HepG2 (cell line): ENCODE data around the gene MBD5. TPM values are rescaled to one million over a fixed set of nuclear protein-coding genes. Genes with fewer than 3 reads are reported as not detected.

ENCODE experiments used
- ATAC-seq: fragments of 200-7000 bp; cut with Tn5 transposase; 3 replicates; pipeline ENCODE4 v1.9.1; 2020; ENCODE audit warnings: mild to moderate bottlenecking, moderate library complexity
- BruUV-seq: library from RNA; stranded (reverse); fragments of 400-500 nt; replicated peaks from 2 replicates; lab custom pipeline; 2021; lab: Mats Ljungman, UMichigan
- CTCF ChIA-PET: fragments of 300-600 bp; formaldehyde crosslinking; extraction: SDS; loops from one replicate; lab custom pipeline; 2021; ENCODE audit warnings: low total read pairs, inconsistent platforms, low intra/inter-chr PET ratio; lab: Yijun Ruan, JAX
- POLR2A ChIA-PET: fragments of 350-600 bp; sonication (Branson Sonifier 250); formaldehyde crosslinking; loops from one replicate; lab custom pipeline; 2020; ENCODE audit warnings: antibody characterized with exemption, inconsistent platforms; lab: Yijun Ruan, JAX
- DNase-seq: peaks from one replicate; pipeline ENCODE4 v3.0.0-alpha.2; 2015; ENCODE audit warnings: low spot score
- FAIRE-seq: peaks from 3 replicates; lab custom pipeline; 2011; peaks lifted over from hg19 to GRCh38; lab: Jason Lieb, UNC
- H2AFZ ChIP-seq: one replicate; pipeline ENCODE4 v1.6.1; 2011; ENCODE audit warnings: low read length, inconsistent platforms
- H3K27ac ChIP-seq: fragments of 300-600 bp; 3 replicates; pipeline ENCODE4 v1.8.0; 2011; ENCODE audit warnings: mixed run types, mild to moderate bottlenecking, mixed read lengths, low read length, inconsistent platforms; ENCODE audit not compliant: insufficient read depth; ENCODE audit errors: extremely low read length
- H3K27me3 ChIP-seq, 2 experiments: fragments of 200-600 bp in 1 of 2; 2 replicates in 1 of 2; 3 replicates in 1 of 2; pipeline versions ENCODE4 v1.6.0 to v1.8.0; 2011; ENCODE audit warnings: low read length in 2 of 2, mild to moderate bottlenecking in 2 of 2, moderate library complexity in 2 of 2, inconsistent platforms in 1 of 2; ENCODE audit not compliant: insufficient read depth in 2 of 2, control insufficient read depth in 1 of 2
- H3K36me3 ChIP-seq, 2 experiments: fragments of 200-600 bp in 1 of 2; replicated peaks in 1 of 2; 2 replicates in 1 of 2; 3 replicates in 1 of 2; pipeline versions ENCODE4 v1.5.1 to v1.8.0; 2011; ENCODE audit warnings: low read length in 2 of 2, inconsistent platforms in 1 of 2; ENCODE audit not compliant: insufficient read depth in 2 of 2, control insufficient read depth in 1 of 2
- H3K4me1 ChIP-seq: 2 replicates; pipeline ENCODE4 v1.5.1; 2012; ENCODE audit warnings: low read length, inconsistent platforms; ENCODE audit not compliant: insufficient read depth
- H3K4me2 ChIP-seq: 2 replicates; pipeline ENCODE4 v1.6.0; 2011; ENCODE audit warnings: low read depth, low read length, inconsistent platforms
- H3K4me3 ChIP-seq, 3 experiments: fragments of 200-600 bp in 1 of 3; sonication (generic), shearing (Covaris generic) in 1 of 3; replicated peaks in 1 of 3; 2 replicates each; pipeline ENCODE4 v1.5.1; 2011 to 2016; ENCODE audit warnings: low read length in 3 of 3, inconsistent platforms in 2 of 3, low read depth in 2 of 3, mild to moderate bottlenecking in 2 of 3, control low read depth in 1 of 3, mixed read lengths in 1 of 3; ENCODE audit not compliant: insufficient read depth in 1 of 3
- H3K79me2 ChIP-seq: one replicate; pipeline ENCODE4 v1.6.1; 2011; ENCODE audit warnings: low read length, inconsistent platforms; ENCODE audit not compliant: insufficient read depth
- H3K9ac ChIP-seq: 2 replicates; pipeline ENCODE4 v1.6.0; 2011; ENCODE audit warnings: mild to moderate bottlenecking, low read depth, low read length, inconsistent platforms; ENCODE audit not compliant: insufficient read depth
- H3K9me3 ChIP-seq: 2 replicates; pipeline ENCODE4 v1.5.1; 2012; ENCODE audit warnings: mild to moderate bottlenecking, low read length
- H4K20me1 ChIP-seq: 2 replicates; pipeline ENCODE4 v1.6.0; 2011; ENCODE audit warnings: inconsistent platforms, mild to moderate bottlenecking, low read length, moderate library complexity; ENCODE audit not compliant: insufficient read depth
- CEBPB ChIP-seq: IDR thresholded peaks from 2 replicates; pipeline ENCODE4 v1.6.1; 2011; ENCODE audit warnings: low read depth, low read length, improper control_type of control experiment, borderline replicate concordance
- CEBPG ChIP-seq: IDR thresholded peaks from 2 replicates; pipeline ENCODE4 v1.6.1; 2016
- CENPT ChIP-seq: sonication (generic); formaldehyde crosslinking; IDR thresholded peaks from 2 replicates; pipeline ENCODE4 v1.8.0; 2022; ENCODE audit warnings: low read depth, mild to moderate bottlenecking, moderate library complexity, missing genetic modification reagents
- NCOA1 ChIP-seq: sonication (generic); formaldehyde crosslinking; IDR thresholded peaks from 2 replicates; pipeline ENCODE4 v1.9.0; 2021; ENCODE audit warnings: missing genetic modification reagents
- PHF20 ChIP-seq: sonication (generic); formaldehyde crosslinking; IDR thresholded peaks from 2 replicates; pipeline ENCODE4 v1.5.0; 2020; ENCODE audit warnings: mild to moderate bottlenecking, missing genetic modification reagents
- ZNF3 ChIP-seq: IDR thresholded peaks from 2 replicates; pipeline ENCODE4 v1.7.0; 2017; ENCODE audit warnings: inconsistent platforms
- ZNF589 ChIP-seq: sonication (generic); formaldehyde crosslinking; conservative IDR thresholded peaks from 2 replicates; pipeline ENCODE4 v1.8.0; 2022; ENCODE audit warnings: mild to moderate bottlenecking, moderate library complexity, missing genetic modification reagents
- WGBS: methylation state at CpG from one replicate; pipeline ENCODE4 v1.1.6; 2017; ENCODE audit warnings: low lambda C conversion rate; 5-methylcytosine and 5-hydroxymethylcytosine counted together
- in situ Hi-C: cut with HindIII; loops from 2 replicates; pipeline ENCODE4 v1.10.0; 2017; ENCODE audit warnings: low pct_unique_long_range_greater_than_20kb; ENCODE audit not compliant: extremely low pct_ligation_motif_present
- intact Hi-C: fragments of 100-400 bp; cut with micrococcal nuclease; formaldehyde crosslinking; loops from one replicate; pipeline ENCODE4 v1.10.0; 2022; ENCODE audit not compliant: unreplicated experiment
- polyA plus RNA-seq, 8 experiments: library from polyadenylated mRNA; depleted of rRNA in 3 of 8; stranded (reverse) in 7 of 8; unstranded in 1 of 8; fragments of >200 nt; fragmentation: Illumina TruSeq in 4 of 8; extraction: Trizol in 4 of 8; gene quantifications; 2 replicates each; pipeline versions ENCODE4 v1.2.1 to v1.2.3, GENCODE V29; 2011 to 2016; ENCODE audit warnings: low read depth in 4 of 8, missing spikeins in 1 of 8, mixed read lengths in 1 of 8; ENCODE audit not compliant: insufficient read depth in 1 of 8
- total RNA-seq, 5 experiments: library from RNA; depleted of rRNA; stranded (reverse); fragments of >200 nt; fragmentation: Illumina TruSeq; extraction: Trizol; gene quantifications; 2 replicates each; pipeline ENCODE4 v1.2.3, GENCODE V29; 2016; ENCODE audit warnings: low read depth in 1 of 5
- TF ChIP-seq, protein P1 (sequence below): sonication (generic); formaldehyde crosslinking; IDR thresholded peaks from 2 replicates; pipeline ENCODE4 v1.4.0; 2020; ENCODE audit warnings: missing genetic modification reagents, borderline replicate concordance
- TF ChIP-seq, protein P2 (sequence below): sonication (generic); formaldehyde crosslinking; IDR thresholded peaks from 2 replicates; pipeline ENCODE4 v1.5.0; 2020; ENCODE audit warnings: mild to moderate bottlenecking, missing genetic modification reagents

The MBD5 gene
- total and polyA plus RNA-seq, 2 of the 13 experiments (the other 11 are each of a cell fraction or from before 2014, with no cell fraction given) = 13.5 to 26.4 TPM

DNA sequence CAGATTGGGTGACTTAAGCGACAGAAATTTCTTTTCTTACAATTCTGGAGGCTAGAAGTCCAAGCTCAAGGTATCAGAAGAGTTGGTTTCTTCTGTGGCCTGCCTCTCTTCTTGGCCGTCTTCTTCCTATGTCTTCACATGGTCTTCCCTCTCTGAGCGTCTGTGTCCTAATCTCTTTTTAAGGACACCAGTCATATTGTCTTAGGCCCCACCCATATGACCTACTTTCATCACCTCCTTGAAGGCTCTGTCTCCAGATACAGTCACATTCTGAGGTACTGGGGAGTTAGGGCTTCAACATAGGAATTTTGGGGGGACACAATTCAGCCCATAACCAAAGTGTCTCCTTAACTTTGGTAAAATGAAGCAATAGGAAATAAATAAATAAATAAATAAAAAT, 512.8 kb downstream of the MBD5 start (continued):
- TF ChIP-seq PHF20 (CRISPR knock-in tag) = no peak
- TF ChIP-seq ZNF3 (CRISPR knock-in tag) = no peak
- TF ChIP-seq CENPT = no peak
- TF ChIP-seq, protein P1, sequence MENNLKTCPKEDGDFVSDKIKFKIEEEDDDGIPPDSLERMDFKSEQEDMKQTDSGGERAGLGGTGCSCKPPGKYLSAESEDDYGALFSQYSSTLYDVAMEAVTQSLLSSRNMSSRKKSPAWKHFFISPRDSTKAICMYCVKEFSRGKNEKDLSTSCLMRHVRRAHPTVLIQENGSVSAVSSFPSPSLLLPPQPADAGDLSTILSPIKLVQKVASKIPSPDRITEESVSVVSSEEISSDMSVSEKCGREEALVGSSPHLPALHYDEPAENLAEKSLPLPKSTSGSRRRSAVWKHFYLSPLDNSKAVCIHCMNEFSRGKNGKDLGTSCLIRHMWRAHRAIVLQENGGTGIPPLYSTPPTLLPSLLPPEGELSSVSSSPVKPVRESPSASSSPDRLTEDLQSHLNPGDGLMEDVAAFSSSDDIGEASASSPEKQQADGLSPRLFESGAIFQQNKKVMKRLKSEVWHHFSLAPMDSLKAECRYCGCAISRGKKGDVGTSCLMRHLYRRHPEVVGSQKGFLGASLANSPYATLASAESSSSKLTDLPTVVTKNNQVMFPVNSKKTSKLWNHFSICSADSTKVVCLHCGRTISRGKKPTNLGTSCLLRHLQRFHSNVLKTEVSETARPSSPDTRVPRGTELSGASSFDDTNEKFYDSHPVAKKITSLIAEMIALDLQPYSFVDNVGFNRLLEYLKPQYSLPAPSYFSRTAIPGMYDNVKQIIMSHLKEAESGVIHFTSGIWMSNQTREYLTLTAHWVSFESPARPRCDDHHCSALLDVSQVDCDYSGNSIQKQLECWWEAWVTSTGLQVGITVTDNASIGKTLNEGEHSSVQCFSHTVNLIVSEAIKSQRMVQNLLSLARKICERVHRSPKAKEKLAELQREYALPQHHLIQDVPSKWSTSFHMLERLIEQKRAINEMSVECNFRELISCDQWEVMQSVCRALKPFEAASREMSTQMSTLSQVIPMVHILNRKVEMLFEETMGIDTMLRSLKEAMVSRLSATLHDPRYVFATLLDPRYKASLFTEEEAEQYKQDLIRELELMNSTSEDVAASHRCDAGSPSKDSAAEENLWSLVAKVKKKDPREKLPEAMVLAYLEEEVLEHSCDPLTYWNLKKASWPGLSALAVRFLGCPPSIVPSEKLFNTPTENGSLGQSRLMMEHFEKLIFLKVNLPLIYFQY (CRISPR knock-in tag) = no peak
- TF ChIP-seq ZNF589 (CRISPR knock-in tag) = no peak
- TF ChIP-seq, all 625 proteins: peak for 0

DNA sequence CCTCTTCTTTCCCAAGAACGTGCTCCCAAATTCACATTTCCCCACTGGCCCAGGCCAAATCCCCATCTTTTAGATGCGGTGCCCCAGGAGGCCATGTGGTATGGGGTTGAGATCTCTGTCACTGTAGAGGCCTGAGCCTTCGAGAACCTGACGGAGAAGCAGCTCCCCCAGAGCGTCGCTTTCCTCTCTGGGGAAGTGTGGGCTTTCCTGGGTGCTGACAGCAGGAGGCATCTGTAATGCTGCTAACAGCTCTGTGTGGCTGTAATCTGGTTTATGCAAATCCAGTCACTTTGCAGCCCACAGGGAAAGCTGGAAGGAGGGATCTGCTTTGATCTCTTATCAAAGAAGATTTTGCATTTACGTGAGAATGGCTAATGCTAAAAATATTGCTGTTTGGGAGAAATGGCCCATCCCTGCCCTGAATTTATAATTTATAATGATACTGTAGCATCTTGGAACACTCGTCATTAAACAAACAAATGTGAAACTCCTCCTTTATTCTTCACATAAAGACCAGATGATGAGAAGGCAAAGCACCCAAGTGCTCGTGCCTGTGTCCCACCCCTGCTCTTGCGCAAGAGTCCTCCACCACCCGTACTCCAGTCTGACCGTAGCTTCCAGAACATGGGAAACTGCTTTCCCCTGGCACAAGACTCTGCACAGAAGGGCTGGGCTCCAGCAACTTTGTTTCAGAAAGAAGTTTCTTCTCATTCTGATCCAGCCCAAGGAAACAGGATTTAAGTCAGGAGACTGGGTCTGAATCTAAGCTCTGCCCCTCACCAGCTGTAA, 513.7 kb downstream of the MBD5 start:
- ATAC-seq = 0 out of 3 replicates have a peak, but pooled peaks have one; percentile 11
- H3K79me2 ChIP-seq = no peaks in the 10 kb centered on the region
- peaks cover 1 to 33% of the 10 kb centered on the region in 2 experiments; a peak in 3 of 5 replicates for H3K27me3 ChIP-seq
- intact Hi-C loops = no loop called here
- peaks cover 11% of the 10 kb centered on the region for H3K4me1 ChIP-seq
- 63% methylated on average over 12 of the region's 12 CpGs for WGBS
- no peak for DNase-seq
- H3K9ac ChIP-seq = no peak overlapping the region
- H3K36me3 ChIP-seq = no peaks in the 10 kb centered on the region
- no peak overlapping the region for H2AFZ ChIP-seq
- no peak overlapping the region for H3K4me2 ChIP-seq
- TF ChIP-seq, protein P2, sequence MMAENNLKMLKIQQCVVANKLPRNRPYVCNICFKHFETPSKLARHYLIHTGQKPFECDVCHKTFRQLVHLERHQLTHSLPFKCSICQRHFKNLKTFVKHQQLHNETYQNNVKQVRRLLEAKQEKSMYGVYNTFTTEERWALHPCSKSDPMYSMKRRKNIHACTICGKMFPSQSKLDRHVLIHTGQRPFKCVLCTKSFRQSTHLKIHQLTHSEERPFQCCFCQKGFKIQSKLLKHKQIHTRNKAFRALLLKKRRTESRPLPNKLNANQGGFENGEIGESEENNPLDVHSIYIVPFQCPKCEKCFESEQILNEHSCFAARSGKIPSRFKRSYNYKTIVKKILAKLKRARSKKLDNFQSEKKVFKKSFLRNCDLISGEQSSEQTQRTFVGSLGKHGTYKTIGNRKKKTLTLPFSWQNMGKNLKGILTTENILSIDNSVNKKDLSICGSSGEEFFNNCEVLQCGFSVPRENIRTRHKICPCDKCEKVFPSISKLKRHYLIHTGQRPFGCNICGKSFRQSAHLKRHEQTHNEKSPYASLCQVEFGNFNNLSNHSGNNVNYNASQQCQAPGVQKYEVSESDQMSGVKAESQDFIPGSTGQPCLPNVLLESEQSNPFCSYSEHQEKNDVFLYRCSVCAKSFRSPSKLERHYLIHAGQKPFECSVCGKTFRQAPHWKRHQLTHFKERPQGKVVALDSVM (CRISPR knock-in tag) = no peak
- TF ChIP-seq CEBPG (CRISPR knock-in tag) (peak; percentile 78), NCOA1 (CRISPR knock-in tag) (no peak), CEBPB (peak; percentile 95)
- TF ChIP-seq, all 625 proteins: peak for 2
- POLR2A ChIA-PET = no interaction called here
- in situ Hi-C loops = no loop called here
- no peaks in the 10 kb centered on the region for H4K20me1 ChIP-seq
- BruUV-seq = no TSS peak
- H3K4me3 ChIP-seq = no peak overlapping the region
- CTCF ChIA-PET = no interaction called here
- H3K9me3 ChIP-seq = no peaks in the 10 kb centered on the region
- no peak for FAIRE-seq
- H3K27ac ChIP-seq = no peak overlapping the region
